ENCODE data around the gene ICOS. TPM values are rescaled to one million over a fixed set of nuclear protein-coding genes. Genes with fewer than 3 reads are reported as not detected.

Gene ICOS
- total and polyA plus RNA-seq, 9 of the 15 experiments (the other 6 are each of a cell fraction or from before 2014, with no cell fraction given), result not detected

GRCh38 chr2:203891474-203891873 is 45.1 kb upstream of the ICOS start:
- intact Hi-C loops (cut with micrococcal nuclease), result no loop called here
- no peak for ATAC-seq
- H3K27ac ChIP-seq (ENCODE audit: extremely low read depth, low read depth, low read length), result no peak overlapping the region
- DNase-seq (ENCODE audit: extremely low read depth in 1 of 4, low spot score in 3 of 4), result no peak
- no peak overlapping the region for H3K9ac ChIP-seq (ENCODE audit: insufficient read depth in 1 of 2, low read depth in 2 of 2, low read length in 2 of 2)
- no peak overlapping the region for H3K4me2 ChIP-seq (ENCODE audit: insufficient read depth, low read length)
- FAIRE-seq, result no peak
- H3K4me3 ChIP-seq, result no peak overlapping the region
- WGBS (ENCODE audit: insufficient coverage, low coverage, missing lambda C conversion rate), result 0% methylated on average over 2 of the region's 2 CpGs
- H3K27me3 ChIP-seq (ENCODE audit: control insufficient read depth in 2 of 2, insufficient read depth in 2 of 2, low read length in 2 of 2), result no peaks in the 10 kb centered on the region
- in situ Hi-C loops (cut with MboI), result no loop called here
- H3K9me3 ChIP-seq (replicated peaks; ENCODE audit: control insufficient read depth, insufficient read depth, low read depth, low read length), result no peaks in the 10 kb centered on the region
- CTCF ChIA-PET (ENCODE audit: low intra/inter-chr PET ratio), result no interaction called here
- TF ChIP-seq ZNF316 (IDR thresholded peaks at IDR 0.05), result no peak
- TF ChIP-seq, protein P1, sequence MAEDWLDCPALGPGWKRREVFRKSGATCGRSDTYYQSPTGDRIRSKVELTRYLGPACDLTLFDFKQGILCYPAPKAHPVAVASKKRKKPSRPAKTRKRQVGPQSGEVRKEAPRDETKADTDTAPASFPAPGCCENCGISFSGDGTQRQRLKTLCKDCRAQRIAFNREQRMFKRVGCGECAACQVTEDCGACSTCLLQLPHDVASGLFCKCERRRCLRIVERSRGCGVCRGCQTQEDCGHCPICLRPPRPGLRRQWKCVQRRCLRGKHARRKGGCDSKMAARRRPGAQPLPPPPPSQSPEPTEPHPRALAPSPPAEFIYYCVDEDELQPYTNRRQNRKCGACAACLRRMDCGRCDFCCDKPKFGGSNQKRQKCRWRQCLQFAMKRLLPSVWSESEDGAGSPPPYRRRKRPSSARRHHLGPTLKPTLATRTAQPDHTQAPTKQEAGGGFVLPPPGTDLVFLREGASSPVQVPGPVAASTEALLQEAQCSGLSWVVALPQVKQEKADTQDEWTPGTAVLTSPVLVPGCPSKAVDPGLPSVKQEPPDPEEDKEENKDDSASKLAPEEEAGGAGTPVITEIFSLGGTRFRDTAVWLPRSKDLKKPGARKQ (CRISPR knock-in tag; IDR thresholded peaks at IDR 0.05), result no peak
- no peak for TF ChIP-seq CHD2 (IDR thresholded peaks at IDR 0.05; ENCODE audit: low read depth, low read length)
- TF ChIP-seq ELF4 (CRISPR knock-in tag; IDR thresholded peaks at IDR 0.05), result no peak
- TF ChIP-seq PCBP2 (IDR thresholded peaks at IDR 0.05; ENCODE audit: low read depth, low read length, poor library complexity, severe bottlenecking), result no peak
- no peak for TF ChIP-seq NFXL1 (CRISPR knock-in tag; IDR thresholded peaks at IDR 0.05)
- TF ChIP-seq ARID1B (IDR thresholded peaks at IDR 0.05), result no peak
- no peaks in the 10 kb centered on the region for H3K79me2 ChIP-seq (ENCODE audit: control insufficient read depth, insufficient read depth, low read length)
- H2AFZ ChIP-seq (ENCODE audit: low read depth, low read length), result no peak overlapping the region
- H3K36me3 ChIP-seq (ENCODE audit: control insufficient read depth, insufficient read depth, low read length), result no peaks in the 10 kb centered on the region
- BruUV-seq (replicated peaks), result no TSS peak
- H3K9me1 ChIP-seq (ENCODE audit: control insufficient read depth, insufficient read depth, low read length), result no peaks in the 10 kb centered on the region
- H4K20me1 ChIP-seq (replicated peaks; ENCODE audit: control insufficient read depth, insufficient read depth, low read length), result no peaks in the 10 kb centered on the region
- H3K4me1 ChIP-seq (replicated peaks in 1 of 2; ENCODE audit: control insufficient read depth in 2 of 2, insufficient read depth in 2 of 2, low read length in 2 of 2), result no peaks in the 10 kb centered on the region
- POLR2A ChIA-PET, result no interaction called here

All from K562 (cell line).